Loucy (cell line): ENCODE data around the gene MARCHF4.

ENCODE experiments used
- EZH2phosphoT487 ChIP-seq: fragments of 200-600 bp; IDR thresholded peaks from 2 replicates; pipeline ENCODE4 v1.6.1; 2018; ENCODE audit warnings: antibody characterized with exemption, mild to moderate bottlenecking, moderate library complexity, borderline replicate concordance
- TF ChIP-seq, protein P1 (sequence below): fragments of 200-600 bp; sonication (generic); conservative IDR thresholded peaks from 2 replicates; pipeline ENCODE4 v1.5.1; 2014; ENCODE audit warnings: mild to moderate bottlenecking, antibody characterized with exemption, low read length

DNA sequence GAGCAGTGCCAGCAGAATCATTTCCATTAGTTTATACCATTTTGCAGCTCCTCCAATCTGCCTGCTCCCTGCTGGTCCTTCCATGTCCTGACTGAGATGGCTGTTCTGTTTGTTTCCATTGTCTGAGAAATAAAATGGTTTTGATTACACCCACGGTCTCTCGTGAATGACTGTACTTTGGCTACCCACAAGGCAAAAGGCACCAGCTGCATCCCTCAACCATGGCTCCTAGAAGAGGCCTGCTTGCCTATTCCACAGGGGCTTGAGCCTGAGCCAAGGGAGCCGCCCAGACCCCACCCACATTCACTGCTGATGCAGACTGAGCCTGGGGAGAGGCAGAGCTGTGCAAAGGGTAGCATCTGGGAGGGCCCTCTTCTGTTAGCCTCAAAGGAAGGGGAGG lies 31.2 kb downstream of the MARCHF4 start:
- TF ChIP-seq, protein P1, sequence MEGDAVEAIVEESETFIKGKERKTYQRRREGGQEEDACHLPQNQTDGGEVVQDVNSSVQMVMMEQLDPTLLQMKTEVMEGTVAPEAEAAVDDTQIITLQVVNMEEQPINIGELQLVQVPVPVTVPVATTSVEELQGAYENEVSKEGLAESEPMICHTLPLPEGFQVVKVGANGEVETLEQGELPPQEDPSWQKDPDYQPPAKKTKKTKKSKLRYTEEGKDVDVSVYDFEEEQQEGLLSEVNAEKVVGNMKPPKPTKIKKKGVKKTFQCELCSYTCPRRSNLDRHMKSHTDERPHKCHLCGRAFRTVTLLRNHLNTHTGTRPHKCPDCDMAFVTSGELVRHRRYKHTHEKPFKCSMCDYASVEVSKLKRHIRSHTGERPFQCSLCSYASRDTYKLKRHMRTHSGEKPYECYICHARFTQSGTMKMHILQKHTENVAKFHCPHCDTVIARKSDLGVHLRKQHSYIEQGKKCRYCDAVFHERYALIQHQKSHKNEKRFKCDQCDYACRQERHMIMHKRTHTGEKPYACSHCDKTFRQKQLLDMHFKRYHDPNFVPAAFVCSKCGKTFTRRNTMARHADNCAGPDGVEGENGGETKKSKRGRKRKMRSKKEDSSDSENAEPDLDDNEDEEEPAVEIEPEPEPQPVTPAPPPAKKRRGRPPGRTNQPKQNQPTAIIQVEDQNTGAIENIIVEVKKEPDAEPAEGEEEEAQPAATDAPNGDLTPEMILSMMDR: no peak
- no peak for TF ChIP-seq EZH2phosphoT487
